Stomach (tissue), 4 donors: ENCODE measurements around the gene EML4.
"Not testable (repeated sequence)": the region's sequence is repeated elsewhere in the genome, so short reads cannot be mapped to it uniquely, and the experiment has no call there.

Experiments used
- CTCF ChIP-seq, 7 experiments: fragments of 450-650 bp in 4 of 7; fragments of 200-600 bp in 3 of 7; sonication (generic) in 3 of 7; IDR thresholded peaks; one replicate each; pipeline ENCODE4 v1.5.1; 2016 to 2019; ENCODE audit warnings: antibody characterized with exemption in 7 of 7, control low read depth in 2 of 7, mild to moderate bottlenecking in 1 of 7
- EP300 ChIP-seq: sonication (generic); formaldehyde crosslinking; IDR thresholded peaks from one replicate; pipeline ENCODE4 v1.6.1; 2017; ENCODE audit warnings: antibody characterized with exemption
- POLR2A ChIP-seq, 4 donors: fragments of 450-650 bp; IDR thresholded peaks; one replicate each; pipeline ENCODE4 v1.6.1; 2016; ENCODE audit warnings: antibody characterized with exemption in 4 of 4, control low read depth in 2 of 4, mild to moderate bottlenecking in 1 of 4, moderate library complexity in 1 of 4

GRCh38 chr2:42271246-42271645 lies 102.1 kb downstream of the EML4 start:
- not testable (repeated sequence) for TF ChIP-seq CTCF (IDR thresholded peaks at IDR 0.05); POLR2A (IDR thresholded peaks at IDR 0.05); EP300
